AG10803 (cell line): Measurements from ENCODE around the gene COA3.

ENCODE experiments used
- DNase-seq: peaks from one replicate; pipeline ENCODE4 v3.0.0; 2010; ENCODE audit warnings: low read depth
- H3K4me3 ChIP-seq: 2 replicates; pipeline ENCODE4 v1.5.1; 2011; ENCODE audit warnings: mild to moderate bottlenecking, low read length, control low read depth
- TF ChIP-seq, protein P1 (sequence below): conservative IDR thresholded peaks from 2 replicates; pipeline ENCODE4 v1.5.1; 2011; ENCODE audit warnings: mild to moderate bottlenecking, low read length, control low read depth, inconsistent platforms

The COA3 gene

DNA sequence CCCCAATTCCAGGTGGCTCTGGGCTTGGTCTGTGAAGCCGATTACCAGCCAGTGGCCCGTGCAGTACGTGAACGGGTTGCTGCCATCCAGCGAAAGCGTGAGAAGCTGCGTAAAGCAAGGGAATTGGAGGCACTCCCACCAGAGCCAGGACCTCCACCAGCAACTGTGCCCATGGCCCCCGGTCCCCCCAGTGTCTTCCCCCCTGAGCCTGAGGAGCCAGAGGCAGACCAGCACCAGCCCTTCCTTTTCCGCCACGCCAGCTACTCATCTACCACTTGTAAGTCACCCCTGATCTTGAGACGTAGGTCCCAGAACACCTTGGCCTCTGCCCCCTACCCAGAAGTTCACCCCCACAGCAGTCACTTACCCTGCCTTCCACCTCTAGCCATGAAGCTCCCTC lies 11.2 kb downstream of the COA3 start:
- no peak for DNase-seq
- no peak overlapping the region for H3K4me3 ChIP-seq
- TF ChIP-seq, protein P1, sequence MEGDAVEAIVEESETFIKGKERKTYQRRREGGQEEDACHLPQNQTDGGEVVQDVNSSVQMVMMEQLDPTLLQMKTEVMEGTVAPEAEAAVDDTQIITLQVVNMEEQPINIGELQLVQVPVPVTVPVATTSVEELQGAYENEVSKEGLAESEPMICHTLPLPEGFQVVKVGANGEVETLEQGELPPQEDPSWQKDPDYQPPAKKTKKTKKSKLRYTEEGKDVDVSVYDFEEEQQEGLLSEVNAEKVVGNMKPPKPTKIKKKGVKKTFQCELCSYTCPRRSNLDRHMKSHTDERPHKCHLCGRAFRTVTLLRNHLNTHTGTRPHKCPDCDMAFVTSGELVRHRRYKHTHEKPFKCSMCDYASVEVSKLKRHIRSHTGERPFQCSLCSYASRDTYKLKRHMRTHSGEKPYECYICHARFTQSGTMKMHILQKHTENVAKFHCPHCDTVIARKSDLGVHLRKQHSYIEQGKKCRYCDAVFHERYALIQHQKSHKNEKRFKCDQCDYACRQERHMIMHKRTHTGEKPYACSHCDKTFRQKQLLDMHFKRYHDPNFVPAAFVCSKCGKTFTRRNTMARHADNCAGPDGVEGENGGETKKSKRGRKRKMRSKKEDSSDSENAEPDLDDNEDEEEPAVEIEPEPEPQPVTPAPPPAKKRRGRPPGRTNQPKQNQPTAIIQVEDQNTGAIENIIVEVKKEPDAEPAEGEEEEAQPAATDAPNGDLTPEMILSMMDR, result no peak

DNA sequence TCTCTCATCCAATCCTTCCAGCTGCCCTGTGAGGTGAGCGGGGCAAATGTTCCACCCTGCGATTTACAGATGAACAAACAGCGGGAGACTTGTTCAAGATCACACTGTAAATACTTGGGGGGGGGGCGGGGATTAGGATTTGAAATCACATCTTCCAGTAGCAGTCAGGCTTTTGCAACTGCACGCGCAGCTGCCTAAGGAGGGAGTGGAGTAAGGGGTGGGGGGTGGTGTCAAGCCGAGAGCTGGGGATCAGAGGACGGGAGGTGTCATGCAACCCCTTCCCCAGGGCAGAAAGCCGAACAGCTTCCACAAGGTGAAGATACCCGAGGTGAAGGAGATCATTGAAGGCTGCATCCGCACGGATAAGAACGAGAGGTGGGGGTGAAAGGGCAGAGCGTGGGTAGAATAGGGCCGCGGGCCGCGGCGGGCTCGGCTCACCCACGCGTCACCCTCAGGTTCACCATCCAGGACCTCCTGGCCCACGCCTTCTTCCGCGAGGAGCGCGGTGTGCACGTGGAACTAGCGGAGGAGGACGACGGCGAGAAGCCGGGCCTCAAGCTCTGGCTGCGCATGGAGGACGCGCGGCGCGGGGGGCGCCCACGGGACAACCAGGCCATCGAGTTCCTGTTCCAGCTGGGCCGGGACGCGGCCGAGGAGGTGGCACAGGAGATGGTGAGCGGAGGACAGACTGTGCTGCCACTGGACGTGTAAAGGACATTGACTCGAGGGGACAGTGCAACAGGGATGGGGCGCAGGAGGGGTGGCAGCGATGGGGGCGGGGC lies 13.5 kb downstream of the COA3 start:
- H3K4me3 ChIP-seq, result no peak overlapping the region
- TF ChIP-seq, protein P1, result no peak
- DNase-seq, result no peak

DNA sequence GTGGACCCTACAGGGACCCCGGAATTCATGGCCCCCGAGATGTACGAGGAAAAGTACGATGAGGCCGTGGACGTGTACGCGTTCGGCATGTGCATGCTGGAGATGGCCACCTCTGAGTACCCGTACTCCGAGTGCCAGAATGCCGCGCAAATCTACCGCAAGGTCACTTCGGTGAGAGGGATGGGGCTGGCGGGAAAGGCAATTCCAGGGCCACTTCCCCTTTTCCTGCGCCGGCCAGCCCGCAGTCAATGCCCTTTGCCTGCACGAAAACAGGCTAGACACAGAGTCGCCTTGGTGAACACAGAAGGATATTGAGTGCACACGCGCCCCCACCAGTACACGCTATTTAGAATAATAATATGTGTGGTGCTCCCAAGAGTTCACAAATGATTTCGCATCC lies 14.1 kb downstream of the COA3 start:
- DNase-seq, result no peak
- TF ChIP-seq, protein P1, result no peak
- H3K4me3 ChIP-seq, result no peak overlapping the region

DNA sequence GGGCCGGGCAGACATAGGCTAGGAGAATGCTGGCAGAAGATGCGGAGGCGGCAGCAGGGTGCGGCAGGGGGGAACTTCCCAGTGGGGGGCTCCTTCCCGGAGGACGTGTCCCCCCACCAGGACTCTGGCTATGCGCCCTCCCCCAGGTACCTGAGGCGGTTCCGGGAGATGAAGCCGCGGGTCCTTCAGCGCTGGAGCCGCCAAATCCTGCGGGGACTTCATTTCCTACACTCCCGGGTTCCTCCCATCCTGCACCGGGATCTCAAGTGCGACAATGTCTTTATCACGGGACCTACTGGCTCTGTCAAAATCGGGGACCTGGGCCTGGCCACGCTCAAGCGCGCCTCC lies 14.7 kb downstream of the COA3 start:
- no peak for DNase-seq
- TF ChIP-seq, protein P1, result no peak
- peak overlapping the region; percentile 12 for H3K4me3 ChIP-seq

DNA sequence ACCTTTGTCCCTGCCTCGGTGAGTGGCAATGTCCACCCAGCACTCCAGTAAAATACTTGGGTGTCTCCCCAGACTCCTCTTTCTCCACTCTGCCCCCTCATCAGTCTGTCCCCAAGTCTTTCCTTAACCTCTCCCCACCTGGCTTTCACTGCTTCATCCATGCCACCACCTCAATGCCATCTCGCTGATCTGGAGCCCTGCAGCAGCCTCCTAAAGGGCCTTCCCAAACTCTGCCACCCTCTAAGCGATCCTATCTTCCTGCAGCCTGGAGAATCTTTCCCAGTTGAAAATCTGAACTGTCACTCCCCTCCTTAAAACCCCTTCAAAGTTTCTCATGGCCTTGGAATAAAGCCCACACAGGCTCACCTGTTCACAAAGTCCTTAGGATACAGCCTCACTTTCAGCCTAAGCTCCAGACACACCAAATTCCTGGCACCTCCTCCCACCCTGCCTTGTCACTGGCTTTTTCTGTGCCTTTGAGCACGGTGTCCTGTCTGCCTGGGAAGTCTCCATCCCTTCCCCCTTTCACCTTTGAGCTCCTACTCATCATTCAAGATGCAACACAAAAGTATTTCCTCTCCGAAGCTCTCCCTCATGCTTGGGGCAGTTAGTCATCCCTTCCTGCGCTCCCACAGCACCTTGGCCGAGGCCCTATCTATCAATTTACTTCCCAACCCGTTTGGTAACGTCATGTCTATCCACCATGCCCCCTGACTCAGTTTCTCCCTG lies 15.3 kb downstream of the COA3 start:
- peak overlapping the region; percentile 78 for H3K4me3 ChIP-seq
- peak; percentile 78 for DNase-seq
- TF ChIP-seq, protein P1, result no peak

DNA sequence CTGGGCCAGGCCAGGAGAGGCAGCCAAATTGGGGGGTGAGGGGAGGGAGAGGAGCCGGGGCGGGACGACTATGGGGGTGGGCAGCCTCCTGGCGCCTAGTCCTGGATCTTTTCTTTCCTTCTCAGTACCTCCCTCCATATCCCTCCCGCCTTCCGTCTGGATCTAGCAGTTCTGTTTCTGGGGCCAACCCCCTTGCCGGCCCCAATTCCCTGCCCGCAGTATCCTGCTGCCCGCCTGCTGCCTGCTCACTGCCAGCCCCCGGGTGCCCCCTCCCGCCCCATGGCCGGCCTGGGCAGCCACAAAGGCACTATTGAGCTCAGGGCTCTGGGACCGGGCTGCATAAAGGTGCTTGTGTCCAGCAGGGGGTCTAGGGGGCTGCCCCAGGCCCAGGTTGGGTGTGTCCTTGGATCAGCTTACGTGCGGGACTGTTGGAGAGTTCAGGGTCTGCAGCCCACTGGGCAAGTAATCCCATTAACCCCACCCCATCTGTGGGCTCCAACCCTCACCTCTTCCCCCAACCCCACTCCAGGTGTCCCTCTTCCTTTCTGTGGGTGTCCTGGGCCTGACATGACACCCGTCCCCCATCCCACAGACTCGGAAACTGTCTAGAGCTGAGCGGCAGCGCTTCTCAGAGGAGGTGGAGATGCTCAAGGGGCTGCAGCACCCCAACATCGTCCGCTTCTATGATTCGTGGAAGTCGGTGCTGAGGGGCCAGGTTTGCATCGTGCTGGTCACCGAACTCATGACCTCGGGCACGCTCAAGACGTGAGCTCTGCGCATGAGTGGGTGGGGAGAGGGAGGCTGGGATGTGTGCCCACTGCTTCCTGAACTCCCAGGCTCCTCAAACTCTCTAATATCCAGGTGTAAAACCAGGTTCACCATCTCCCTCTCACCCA lies 16.1 kb downstream of the COA3 start:
- no peak for DNase-seq
- peak overlapping the region; percentile 78 for H3K4me3 ChIP-seq
- TF ChIP-seq, protein P1, result no peak
